SK-N-MC (cell line): ENCODE measurements around the gene SEMA3C.

ENCODE experiments used
- EZH2 ChIP-seq: fragments of 200-600 bp; sonication (generic); IDR thresholded peaks from one replicate; pipeline ENCODE4 v1.6.1; 2017; ENCODE audit warnings: antibody characterized with exemption
- POLR2AphosphoS5 ChIP-seq: IDR thresholded peaks from 2 replicates; pipeline ENCODE4 v1.6.1; 2012; ENCODE audit warnings: mild to moderate bottlenecking, low read depth, low read length, borderline replicate concordance

GRCh38 chr7:80699721-80700256 is 219.1 kb downstream of the SEMA3C start:
- TF ChIP-seq POLR2AphosphoS5, result no peak
- no peak for TF ChIP-seq EZH2
